Inferior parietal cortex (tissue), 1 donor: ENCODE results near the gene RBM3.
"Not testable (repeated sequence)": the region's sequence is repeated elsewhere in the genome, so short reads cannot be mapped to it uniquely, and the experiment has no call there.

Source experiments
- DNase-seq: peaks from one replicate; pipeline ENCODE4 v3.0.0-alpha.2; 2016; ENCODE audit errors: extremely low spot score

The RBM3 gene

DNA sequence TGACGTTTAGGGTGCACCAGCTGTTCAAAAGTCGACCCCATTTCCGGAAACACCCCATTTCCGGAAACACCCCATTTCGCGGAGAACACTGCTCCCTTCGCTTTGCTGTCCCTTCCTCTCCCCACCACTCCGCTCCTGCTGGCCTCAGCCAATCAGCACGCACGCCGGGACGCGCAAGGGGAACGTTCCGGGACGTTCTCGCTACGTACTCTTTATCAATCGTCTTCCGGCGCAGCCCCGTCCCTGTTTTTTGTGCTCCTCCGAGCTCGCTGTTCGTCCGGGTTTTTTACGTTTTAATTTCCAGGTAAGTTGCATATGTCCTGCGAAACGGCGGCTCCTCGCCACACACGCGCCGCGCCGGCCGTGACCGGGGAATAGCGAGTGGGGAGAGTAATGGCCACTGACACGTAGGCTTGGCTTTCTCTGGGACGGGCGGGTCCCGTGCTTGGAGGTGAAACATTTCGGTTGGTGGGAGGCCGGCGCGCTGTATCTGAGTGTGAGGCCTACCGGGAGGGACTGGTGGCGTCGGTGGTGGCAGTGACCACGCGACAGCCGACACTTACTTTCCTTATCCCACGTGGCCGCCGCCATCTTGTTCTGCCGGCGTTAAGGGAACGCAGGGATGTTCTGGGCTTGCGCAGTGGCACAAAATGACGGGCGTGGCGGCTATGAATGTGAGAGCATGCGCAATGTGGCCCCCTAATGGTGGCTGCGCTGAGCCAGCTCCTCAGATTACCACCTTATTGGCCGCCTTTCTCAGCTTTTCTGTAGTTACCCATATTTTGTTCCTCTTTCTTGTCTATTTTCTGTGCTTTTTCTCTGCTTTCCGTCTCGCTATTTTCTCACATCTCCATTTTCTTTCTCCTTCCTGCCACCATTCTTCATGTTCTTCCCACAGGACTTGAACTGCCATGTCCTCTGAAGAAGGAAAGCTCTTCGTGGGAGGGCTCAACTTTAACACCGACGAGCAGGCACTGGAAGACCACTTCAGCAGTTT lies at the start of gene RBM3:
TSS of gene RBM3 (plus strand) at position 215 of the 997 bp plus-strand sequence. CDS start at position 912, 697 bp downstream.
- peak; percentile 91 for DNase-seq

DNA sequence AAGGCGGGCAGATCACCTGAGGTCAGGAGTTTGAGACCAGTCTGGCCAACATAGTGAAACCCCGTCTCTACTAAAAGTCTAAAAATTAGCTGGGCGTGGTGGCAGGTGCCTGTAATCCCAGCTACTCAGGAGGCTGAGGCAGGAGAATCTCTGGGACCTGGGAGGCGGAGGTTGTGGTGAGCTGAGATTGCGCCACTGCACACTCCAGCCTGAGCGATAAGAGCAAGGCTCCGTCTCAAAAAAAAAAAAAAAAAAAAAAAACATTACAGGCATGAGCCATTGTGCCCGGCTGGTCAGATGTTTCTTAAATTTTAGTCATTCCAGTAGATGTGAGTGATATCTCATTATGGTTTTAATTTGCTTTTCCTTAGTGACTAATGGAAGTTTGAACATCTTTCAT lies 48.4 kb upstream of the RBM3 start:
- DNase-seq = not testable (repeated sequence)

DNA sequence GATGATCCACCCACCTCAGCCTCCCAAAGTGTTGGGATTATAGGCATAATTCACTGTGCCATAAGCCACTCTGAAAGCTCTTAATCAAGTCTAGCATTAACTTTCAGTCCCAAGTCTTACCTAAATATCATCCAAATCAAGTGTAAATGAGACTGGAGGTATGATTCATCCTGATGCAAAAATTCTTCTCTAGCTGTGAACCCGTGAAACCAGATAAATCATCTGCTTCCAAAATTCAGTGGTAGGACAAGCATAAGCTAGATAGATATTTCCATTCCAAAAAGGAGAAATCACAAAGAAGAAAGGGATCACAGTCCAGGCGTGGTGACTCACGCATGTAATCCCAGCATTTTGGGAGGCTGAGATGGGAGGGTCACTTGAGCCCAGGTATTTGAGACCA lies 43.5 kb upstream of the RBM3 start:
- DNase-seq = no peak

DNA sequence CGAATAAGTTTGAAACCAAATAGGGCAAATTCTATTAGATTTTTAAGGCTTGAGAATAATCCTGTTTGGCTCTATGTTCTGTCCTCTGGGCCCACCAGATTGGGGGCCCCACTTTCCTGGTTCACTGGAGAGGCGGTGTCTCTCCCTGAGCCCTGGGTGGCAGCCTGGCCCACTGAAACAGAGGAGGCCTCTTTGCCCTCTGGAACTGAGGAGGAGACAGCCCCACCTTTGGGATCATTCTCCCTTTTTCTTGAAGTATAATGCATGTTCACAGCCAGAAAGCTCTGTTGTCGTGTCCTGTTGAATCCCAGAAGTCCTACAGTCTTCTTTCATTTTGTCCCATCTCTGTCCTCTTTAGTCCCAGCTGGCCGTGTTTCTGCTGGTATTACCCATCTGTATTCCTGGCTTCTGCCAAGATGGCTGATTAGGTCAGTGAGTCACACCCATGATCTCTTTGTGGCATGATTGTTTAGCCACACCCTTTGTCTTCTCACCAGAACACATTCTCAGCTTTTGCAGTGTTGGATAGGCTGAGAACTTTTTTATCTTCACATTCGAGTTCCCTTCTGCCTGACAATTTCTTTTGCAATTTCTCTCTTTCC lies 42.8 kb upstream of the RBM3 start:
- DNase-seq = no peak

DNA sequence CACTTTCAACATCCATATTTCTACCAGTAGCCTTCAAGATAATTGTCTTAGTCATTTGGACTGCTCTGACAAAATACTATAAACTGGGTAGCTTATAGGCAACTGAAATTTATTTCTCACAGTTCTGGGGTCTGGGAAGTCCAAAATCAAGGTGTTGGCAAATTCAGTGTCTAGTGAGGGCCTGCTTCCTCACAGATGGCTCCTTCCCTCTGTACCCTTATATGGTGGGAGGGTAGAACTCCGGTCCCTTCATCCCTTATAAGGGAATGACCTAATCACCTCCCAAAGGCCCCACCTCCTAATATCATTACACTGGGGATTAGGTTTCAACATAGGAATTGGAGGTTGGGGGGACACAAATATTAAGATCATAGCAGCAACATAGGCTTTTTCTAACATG lies 42.1 kb upstream of the RBM3 start:
- no peak for DNase-seq

DNA sequence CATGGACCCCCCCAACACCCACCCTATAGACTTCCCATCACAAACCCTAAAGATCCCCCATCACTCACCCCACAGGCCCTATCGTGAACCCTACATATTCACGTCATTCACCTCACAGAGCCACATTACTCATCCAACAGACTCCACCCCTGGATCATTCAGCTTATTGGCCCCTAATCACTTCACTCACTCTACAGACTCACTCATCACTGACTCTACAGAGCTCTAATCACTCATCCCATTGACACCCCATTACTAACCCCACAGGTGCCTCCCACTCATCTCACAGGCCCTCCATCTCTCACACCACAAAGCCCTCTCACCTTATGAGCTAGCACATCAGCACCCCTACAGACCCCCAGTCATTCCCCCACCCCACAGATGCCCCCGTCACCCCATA lies 41.1 kb upstream of the RBM3 start:
- no peak for DNase-seq

DNA sequence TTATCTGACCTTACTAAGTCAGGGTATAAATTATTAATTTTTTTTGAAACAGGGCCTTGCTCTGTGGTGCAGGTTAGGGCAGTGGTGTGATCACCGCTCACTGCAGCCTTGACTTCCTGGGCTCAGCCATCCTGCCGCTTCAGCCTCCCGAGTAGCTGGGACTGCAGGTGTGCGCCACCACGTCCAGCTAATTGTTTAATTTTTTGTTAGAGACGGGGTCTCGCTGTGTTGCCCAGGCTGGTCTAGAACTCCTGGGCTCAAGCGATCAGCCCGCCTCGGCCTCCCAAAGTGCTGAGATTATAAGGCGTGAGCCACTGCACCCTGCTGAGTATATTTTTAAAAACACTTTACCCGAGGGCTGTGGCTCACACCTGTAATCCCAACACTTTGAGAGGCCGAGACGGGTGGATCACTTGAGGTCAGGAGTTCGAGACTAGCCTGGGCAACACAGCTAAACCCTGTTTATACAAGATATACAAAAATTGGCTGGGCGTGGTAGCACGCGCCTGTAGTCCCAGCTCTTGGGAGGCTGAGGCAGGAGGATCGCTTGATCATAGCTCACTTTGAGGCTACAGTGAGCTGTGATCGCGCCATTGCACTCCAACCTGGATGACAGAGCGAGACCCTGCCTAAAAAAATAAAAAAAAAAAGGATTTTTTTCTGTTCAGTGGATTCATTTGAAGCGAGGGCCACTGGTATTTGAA lies 35.5 kb upstream of the RBM3 start:
- DNase-seq = no peak

DNA sequence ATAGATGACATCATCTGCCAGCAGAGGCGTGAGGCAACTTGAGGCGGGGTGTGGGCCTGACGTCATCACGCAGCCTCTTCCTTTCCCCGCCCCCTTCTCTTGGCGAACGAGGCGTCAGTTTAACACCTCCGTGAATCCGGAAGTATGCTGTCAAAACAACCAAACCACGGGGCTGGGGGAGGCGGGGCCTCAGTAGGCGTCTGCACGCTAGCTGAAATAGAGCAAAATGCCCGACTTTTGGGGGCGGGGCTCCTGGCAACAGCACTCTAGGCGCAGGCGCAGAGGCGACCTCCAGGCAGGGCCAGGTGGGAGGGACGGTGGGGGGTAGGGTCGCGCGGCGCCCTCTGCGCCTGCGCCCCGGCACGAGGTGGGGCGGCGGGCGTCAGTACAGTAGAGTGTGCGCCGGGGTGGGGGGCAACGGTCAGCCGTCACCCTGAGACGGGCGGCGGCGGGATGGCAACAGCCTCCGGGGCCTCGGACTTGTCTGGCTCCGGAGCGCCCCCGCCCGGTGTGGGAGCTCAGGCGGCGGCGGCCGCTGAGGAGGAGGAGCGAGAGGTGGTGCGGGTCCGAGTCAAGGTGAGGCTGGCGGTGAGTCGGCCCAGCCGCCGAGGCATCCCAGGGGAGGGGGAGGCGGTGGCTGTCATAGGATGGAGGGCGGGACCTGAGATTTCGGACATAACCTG lies 34.8 kb upstream of the RBM3 start, which contains the start of gene TBC1D25:
TSS of gene TBC1D25 (plus strand) at position 370 of the 683 bp plus-strand sequence. CDS start at position 454, 84 bp downstream.
- DNase-seq = peak; percentile 88

DNA sequence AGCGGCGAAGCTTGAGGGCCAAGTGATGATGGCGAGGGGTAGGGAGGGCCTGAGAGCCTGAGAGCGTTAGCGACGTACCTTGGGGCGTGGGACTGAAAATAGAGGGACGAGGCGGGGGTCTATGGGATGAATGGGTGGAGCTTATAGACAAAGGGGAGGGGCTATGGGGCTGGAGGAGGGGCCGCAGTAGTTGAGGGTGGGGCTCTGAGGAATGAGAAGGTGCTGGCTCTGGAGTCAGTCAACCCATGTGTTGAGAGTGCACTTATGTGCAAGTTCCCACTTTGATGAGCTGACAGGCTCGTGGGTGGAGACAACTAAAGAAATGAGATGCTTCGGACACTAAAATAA lies 34.3 kb upstream of the RBM3 start:
- DNase-seq = no peak

DNA sequence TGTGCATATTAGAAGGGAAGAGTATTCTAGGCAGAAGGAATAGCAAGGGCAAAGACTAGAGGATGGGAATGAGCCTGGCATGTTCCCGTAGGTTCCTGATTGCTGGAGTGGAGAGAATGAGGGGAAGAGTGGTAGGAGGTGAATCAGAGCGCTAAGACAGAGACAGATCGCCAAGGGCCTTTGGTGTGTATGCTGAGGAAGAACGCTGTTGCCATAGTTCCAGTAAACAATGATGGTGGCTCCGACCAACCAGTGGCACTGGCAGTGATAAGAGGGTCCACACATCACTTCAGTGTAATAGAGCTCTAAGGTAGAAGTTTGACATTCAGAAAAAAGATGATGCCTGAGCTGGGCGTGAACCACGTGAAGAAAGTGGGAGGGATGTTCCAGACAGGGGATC lies 33.8 kb upstream of the RBM3 start:
- no peak for DNase-seq

DNA sequence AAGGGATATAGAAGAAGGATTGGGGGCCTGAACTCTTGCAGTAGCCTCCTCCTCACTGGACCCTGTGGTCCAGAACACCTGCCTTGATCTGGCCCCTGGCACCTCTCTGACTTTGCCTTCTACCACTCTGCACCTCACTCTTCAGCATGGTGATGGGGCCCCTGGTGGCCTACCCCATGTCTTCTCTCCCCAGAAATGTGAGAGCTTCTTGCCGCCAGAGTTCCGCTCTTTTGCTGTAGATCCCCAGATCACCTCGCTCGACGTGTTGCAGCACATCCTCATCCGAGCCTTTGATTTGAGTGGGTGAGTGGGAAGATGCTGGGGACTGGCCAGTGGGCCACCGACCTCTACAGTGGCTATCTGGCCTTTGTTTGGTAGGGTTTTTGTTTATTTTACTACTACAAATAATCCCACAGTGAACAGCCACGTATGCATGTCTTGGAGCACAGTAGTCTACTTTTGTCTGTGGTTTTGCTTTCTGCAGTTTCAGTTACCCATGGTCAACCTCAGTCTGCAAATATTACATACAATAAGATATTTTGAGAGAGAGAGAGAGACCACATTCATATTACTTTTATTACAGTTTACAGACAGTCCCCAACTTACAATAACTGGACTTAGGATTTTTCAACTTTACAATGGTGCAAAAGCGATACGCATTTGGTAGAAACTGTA lies 33.0 kb upstream of the RBM3 start:
- no peak for DNase-seq

DNA sequence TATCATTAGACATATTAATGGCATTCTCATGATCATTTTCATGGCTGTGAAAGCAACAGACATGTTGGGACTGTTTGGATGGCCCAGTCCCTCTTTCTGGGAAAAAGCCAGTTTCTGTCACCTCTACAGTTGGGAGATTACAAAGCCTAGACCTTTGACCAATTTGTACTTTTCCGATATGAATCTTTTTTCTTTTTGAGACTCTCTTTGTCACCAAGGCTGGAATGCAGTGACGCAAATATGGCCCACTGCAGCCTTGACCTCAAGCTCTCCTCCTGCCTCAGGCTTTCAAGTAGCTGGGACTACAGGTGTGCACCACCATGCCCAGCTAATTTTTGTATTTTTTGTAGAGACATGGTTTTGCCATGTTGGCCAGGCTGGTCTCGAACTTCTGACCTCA lies 25.4 kb upstream of the RBM3 start:
- no peak for DNase-seq

DNA sequence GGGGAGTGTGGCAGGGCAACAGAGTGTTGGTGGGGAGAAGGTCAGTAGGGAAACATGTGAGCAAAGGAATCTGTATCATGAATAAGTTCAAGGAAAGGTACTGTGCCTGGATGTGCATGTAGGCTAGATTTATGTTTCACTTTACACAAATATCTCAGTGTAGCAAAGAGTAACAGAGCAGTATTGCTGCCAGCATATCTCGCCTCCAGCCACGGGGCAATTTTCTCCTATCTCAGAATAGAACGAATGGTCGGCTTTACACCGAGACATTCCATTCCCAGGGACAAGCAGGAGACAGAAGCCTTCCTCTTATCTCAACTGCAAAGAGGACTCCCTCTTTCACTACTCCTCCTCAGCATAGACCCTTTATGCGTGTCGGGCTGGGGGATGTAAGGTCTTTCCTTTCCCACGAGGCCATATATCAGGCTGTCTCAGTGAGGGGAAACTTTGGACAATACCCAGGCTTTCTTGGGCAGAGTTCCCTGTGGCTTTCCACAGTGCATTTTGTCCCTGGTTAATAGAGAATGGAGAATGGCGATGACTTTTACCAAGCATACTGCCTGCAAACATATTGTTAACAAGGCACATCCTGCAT lies 18.5 kb upstream of the RBM3 start:
- DNase-seq = not testable (repeated sequence)

DNA sequence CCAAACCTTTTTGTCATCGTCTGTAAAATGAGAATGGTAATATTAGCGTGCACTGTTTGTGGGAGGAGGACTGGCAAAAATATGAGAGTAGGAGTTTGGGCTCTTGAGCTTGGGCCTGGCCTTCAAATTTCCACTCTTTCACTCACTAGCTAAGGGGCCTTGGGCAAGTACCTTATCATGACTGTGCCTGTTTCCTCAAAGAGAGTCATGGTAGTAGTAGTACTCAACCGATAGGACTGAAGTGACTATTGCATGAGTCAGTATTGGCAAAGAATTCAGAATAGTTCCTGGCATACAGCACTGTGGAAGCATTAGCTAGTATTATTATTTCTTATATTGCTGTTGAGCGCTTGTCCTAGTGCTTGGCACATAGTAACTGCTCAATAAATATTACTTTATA lies 16.0 kb upstream of the RBM3 start:
- DNase-seq = no peak

DNA sequence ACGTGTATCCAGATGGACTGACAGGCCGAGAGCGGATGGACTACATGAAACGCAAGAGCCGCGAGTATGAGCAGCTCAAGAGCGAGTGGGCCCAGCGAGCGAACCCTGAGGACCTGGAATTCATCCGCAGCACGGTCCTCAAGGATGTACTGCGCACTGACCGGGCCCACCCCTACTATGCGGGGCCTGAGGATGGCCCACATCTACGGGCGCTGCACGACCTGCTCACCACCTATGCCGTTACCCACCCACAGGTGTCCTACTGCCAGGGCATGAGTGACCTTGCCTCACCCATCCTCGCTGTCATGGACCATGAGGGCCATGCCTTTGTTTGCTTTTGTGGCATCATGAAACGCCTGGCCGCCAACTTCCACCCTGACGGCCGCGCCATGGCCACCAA lies 14.6 kb upstream of the RBM3 start:
- no peak for DNase-seq

DNA sequence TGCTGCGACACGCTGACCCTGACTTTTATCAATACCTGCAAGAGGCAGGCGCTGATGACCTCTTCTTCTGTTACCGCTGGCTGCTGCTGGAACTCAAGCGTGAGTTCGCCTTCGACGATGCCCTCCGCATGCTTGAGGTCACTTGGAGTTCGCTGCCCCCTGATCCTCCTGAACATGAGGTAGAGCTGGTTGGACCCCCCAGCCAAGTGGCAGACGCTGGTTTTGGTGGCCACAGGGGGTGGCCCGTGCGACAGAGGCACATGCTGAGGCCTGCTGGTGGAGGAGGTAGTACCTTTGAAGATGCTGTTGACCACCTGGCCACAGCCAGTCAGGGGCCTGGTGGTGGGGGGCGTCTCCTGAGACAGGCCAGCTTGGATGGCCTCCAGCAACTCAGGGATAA lies 14.2 kb upstream of the RBM3 start:
- DNase-seq = no peak

DNA sequence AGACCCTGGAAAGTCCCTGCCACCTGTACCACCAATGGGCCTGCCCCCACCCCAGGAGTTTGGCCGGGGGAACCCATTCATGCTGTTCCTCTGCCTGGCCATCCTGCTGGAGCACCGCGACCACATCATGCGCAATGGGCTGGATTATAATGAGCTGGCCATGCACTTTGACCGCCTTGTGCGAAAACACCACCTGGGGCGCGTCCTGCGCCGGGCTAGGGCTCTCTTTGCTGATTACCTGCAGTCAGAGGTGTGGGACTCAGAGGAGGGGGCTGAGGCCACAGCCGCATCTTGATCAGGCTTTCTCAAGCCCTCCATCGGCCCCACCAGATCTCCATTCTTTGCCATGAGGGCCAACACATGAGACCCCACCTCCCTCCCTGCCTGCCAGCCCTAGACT lies 13.6 kb upstream of the RBM3 start:
- no peak for DNase-seq

DNA sequence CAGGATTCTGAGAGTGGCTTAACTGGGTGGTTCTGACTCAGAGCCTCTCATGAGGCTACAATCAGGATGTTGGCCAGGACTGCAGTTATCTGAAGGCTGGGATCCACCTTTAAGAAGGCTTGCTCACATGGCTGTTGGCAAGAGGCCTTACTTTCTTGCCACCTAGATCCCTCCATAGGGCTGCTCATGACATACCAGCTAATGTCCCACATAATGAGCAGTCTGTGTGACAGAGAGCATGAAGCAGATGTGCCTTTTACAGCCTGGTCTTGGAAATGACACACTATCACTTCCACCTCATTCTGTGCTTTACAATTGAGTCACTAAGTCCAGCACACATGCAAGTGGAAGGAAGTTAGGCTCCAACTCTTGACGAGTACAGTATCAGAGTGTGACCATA lies 4.3 kb upstream of the RBM3 start:
- no peak for DNase-seq

DNA sequence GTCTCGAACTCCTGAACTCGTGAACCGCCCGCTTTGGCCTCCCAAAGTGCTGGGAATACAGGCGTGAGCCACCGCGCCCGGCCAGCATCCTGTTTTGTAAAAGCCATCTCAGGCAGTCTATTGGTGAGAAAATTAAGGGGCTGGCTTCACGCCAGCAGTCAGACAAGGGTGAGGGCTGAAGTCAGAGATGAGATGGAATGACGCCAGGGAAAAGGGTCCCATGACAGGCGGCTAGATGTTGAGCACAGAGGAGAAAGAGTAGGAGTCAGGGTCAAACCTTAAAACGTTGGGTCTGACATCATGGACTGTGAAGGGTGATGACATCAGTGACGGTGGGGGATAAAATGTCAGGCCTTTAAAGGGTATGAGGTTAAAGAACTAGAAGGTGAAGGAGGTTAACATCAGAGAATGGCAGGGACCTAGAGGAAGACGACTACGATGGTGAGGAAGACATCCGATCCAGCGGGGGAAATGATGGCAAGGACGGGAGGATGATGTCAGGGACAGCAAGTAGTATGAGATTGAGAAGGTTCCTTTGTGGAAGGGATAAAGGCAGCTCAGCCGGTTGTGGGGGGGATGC lies 504 bp upstream of the RBM3 start:
- no peak for DNase-seq

DNA sequence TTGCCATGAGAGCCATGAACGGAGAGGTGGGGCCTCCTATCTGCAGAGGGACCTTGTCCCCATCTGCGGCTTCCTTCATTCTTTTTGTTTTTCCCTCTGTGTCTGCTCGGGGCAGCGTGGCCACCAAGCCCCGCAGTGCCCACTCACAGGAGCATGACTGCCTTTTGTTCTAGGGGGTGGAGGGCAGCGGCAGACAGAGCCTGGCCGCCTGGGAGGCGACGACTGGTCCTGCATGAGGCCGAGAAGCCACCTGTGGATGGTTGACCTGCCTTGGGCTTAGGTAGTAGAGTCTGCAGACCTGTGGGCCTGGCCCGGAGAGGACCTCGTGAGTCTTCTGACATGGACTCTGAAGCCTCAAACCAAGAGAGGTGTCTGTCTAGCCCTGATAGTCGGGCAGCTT lies 1.4 kb downstream of the RBM3 start:
- DNase-seq = no peak

DNA sequence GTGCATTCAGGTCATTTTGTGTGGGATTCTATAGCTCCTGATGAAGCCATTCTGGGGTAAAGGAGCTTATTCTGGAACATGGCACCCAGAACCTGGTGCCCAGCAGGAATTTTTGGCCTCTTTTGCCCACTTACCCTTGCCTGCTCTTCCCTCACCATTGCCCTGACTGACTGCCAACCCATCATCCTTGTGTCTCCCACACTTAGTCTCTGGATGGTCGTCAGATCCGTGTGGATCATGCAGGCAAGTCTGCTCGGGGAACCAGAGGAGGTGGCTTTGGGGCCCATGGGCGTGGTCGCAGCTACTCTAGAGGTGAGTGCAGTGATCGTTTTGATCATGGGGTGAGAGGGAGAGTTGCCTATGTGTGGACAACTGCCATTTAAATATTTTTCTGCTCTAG lies 1.8 kb downstream of the RBM3 start:
- DNase-seq = no peak
